Neural cell (in vitro differentiated cells): ENCODE results near the gene PTPRK. TPM values are rescaled to one million over a fixed set of nuclear protein-coding genes. Genes with fewer than 3 reads are reported as not detected.

Experiments used
- H2AFZ ChIP-seq: fragments of 200-600, 300-800 bp; sonication (generic), shearing (Covaris generic); 2 replicates; pipeline ENCODE4 v1.6.0; 2014; ENCODE audit warnings: low read depth, mild to moderate bottlenecking, antibody characterized with exemption, low read length, moderate library complexity
- H3F3A ChIP-seq: fragments of 200-600 bp; shearing (Covaris generic); 2 replicates; pipeline ENCODE4 v1.6.1; 2016; ENCODE audit warnings: mild to moderate bottlenecking, moderate library complexity, mixed read lengths, antibody characterized with exemption, low read length; ENCODE audit not compliant: insufficient read depth, poor library complexity, severe bottlenecking
- H3K27ac ChIP-seq: fragments of 200-600, 300-800 bp; sonication (generic), shearing (Covaris generic); 2 replicates; pipeline ENCODE4 v1.5.1; 2014; ENCODE audit warnings: mild to moderate bottlenecking, low read length, moderate library complexity
- H3K27me3 ChIP-seq: fragments of 300-800, 200-600 bp; sonication (generic), shearing (Covaris generic); 2 replicates; pipeline ENCODE4 v1.6.0; 2014; ENCODE audit warnings: mild to moderate bottlenecking, low read depth, low read length, moderate library complexity; ENCODE audit not compliant: insufficient read depth
- H3K36me3 ChIP-seq: fragments of 300-800, 200-600 bp; sonication (generic), shearing (Covaris generic); 2 replicates; pipeline ENCODE4 v1.5.1; 2014; ENCODE audit warnings: mild to moderate bottlenecking, antibody characterized with exemption, low read length, moderate library complexity; ENCODE audit not compliant: insufficient read depth
- H3K4me2 ChIP-seq: fragments of 300-800, 200-600 bp; sonication (generic), shearing (Covaris generic); 2 replicates; pipeline ENCODE4 v1.6.0; 2014; ENCODE audit warnings: mild to moderate bottlenecking, low read length
- H3K4me3 ChIP-seq: fragments of 300-800, 200-600 bp; sonication (generic), shearing (Covaris generic); 2 replicates; pipeline ENCODE4 v1.5.1; 2014; ENCODE audit warnings: mild to moderate bottlenecking, low read length, moderate library complexity
- H3K79me2 ChIP-seq: fragments of 200-600 bp; shearing (Covaris generic); replicated peaks from 2 replicates; pipeline ENCODE4 v1.6.0; 2014; ENCODE audit warnings: mild to moderate bottlenecking, low read length, moderate library complexity; ENCODE audit not compliant: insufficient read depth
- H3K9ac ChIP-seq: fragments of 300-800, 200-600 bp; sonication (generic), shearing (Covaris generic); 2 replicates; pipeline ENCODE4 v1.6.1; 2016; ENCODE audit warnings: mild to moderate bottlenecking, low read length, mixed read lengths
- H3K9me2 ChIP-seq: fragments of 200-600 bp; shearing (Covaris generic); 2 replicates; pipeline ENCODE4 v1.6.1; 2016; ENCODE audit warnings: mild to moderate bottlenecking, low read length, mixed read lengths; ENCODE audit not compliant: insufficient read depth
- H3K9me3 ChIP-seq: fragments of 200-600, 300-800 bp; sonication (generic), shearing (Covaris generic); 2 replicates; pipeline ENCODE4 v1.6.1; 2016; ENCODE audit warnings: mild to moderate bottlenecking, mixed run types, low read length, moderate library complexity, mixed read lengths
- H4K20me1 ChIP-seq: fragments of 200-600 bp; shearing (Covaris generic); 2 replicates; pipeline ENCODE4 v1.6.1; 2016; ENCODE audit warnings: mild to moderate bottlenecking, mixed run types; ENCODE audit not compliant: insufficient read depth
- CTCF ChIP-seq: fragments of 450-650 bp; IDR thresholded peaks from 2 replicates; pipeline ENCODE4 v1.5.1; 2014; ENCODE audit warnings: antibody characterized with exemption, mild to moderate bottlenecking, moderate library complexity; ENCODE audit not compliant: poor library complexity, severe bottlenecking
- EP300 ChIP-seq: fragments of 450-650 bp; conservative IDR thresholded peaks from 2 replicates; pipeline ENCODE4 v1.6.1; 2014; ENCODE audit warnings: antibody characterized with exemption, mild to moderate bottlenecking, moderate library complexity; ENCODE audit not compliant: poor library complexity, severe bottlenecking
- EZH2 ChIP-seq: fragments of 200-600, 300-800 bp; shearing (Covaris generic), sonication (generic); IDR thresholded peaks from 2 replicates; pipeline ENCODE4 v1.6.1; 2014; ENCODE audit warnings: antibody characterized with exemption, low read length, borderline replicate concordance, mild to moderate bottlenecking; ENCODE audit not compliant: insufficient read depth, poor library complexity, severe bottlenecking
- MXI1 ChIP-seq: fragments of 450-650 bp; conservative IDR thresholded peaks from 2 replicates; pipeline ENCODE4 v1.6.1; 2014; ENCODE audit warnings: antibody characterized with exemption, mild to moderate bottlenecking; ENCODE audit not compliant: poor library complexity, severe bottlenecking
- POLR2AphosphoS5 ChIP-seq: IDR thresholded peaks from 2 replicates; pipeline ENCODE4 v1.6.1; 2012
- RAD21 ChIP-seq: fragments of 450-650 bp; conservative IDR thresholded peaks from 2 replicates; pipeline ENCODE4 v1.6.1; 2014; ENCODE audit warnings: antibody characterized with exemption, mild to moderate bottlenecking, moderate library complexity
- REST ChIP-seq: IDR thresholded peaks from 2 replicates; pipeline ENCODE4 v1.6.1; 2012; ENCODE audit warnings: borderline replicate concordance
- SMC3 ChIP-seq: fragments of 450-650 bp; conservative IDR thresholded peaks from 2 replicates; pipeline ENCODE4 v1.6.1; 2014; ENCODE audit warnings: antibody characterized with exemption, mild to moderate bottlenecking, moderate library complexity; ENCODE audit not compliant: poor library complexity
- TAF1 ChIP-seq: IDR thresholded peaks from 2 replicates; pipeline ENCODE4 v1.6.1; 2012; ENCODE audit warnings: low read depth
- polyA plus RNA-seq: library from polyadenylated mRNA; depleted of rRNA; stranded (reverse); fragments of >200 nt; gene quantifications from 2 replicates; pipeline ENCODE4 v1.2.3, GENCODE V29; 2014

PTPRK gene
- polyA plus RNA-seq, 1 donor from 2014 or later: 10.4 TPM

- TF ChIP-seq MXI1: no peak
These were observed 41.2 kb downstream of the PTPRK start (continued) for GRCh38 chr6:128479048-128479666.

DNA sequence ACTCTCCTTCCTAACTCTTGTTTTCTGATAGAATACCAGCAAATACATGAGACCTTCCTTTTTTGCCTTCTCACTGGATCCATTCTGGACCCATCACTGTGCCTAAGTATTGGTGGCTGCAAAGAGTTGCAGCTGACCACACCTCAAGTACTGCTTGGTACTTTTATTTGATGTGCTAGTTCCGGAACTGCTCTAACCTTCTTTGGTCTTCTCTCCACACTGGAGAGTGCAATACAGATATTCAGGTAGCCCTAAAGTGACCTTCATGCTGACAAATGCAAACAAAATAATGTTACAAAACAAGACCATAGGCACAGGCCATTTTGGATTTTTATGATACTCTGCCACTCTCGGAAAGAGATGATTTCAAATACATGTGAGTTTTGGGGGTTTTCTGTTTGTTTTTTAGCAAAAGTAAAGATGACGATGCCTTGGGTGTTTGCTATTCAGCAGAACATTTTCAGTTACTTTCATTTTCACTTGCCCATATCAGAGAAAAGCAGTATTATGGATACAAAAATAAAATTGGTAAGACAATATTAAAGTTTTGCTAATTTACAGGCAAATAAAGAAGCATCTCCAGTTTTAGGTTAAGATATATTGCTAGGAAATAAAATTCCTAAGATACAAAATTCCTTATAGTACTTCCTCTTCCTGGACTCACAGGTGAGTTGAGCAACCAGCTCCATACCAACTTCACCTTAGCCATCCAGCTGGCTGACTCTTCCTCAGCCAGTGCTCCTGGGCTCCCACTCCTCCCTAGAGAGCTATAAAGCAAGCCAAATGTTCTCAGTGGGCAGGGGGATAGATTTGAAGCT, 42.0 kb downstream of the PTPRK start:
- Histone ChIP-seq H3K27me3 (no peaks in the 10 kb centered on the region), H3K9ac (no peak overlapping the region), H3K9me3 (no peaks in the 10 kb centered on the region), H2AFZ (no peak overlapping the region), H3K27ac (no peak overlapping the region), H3K4me2 (no peak overlapping the region), H3K79me2 (peaks cover 5% of the 10 kb centered on the region), H3K36me3 (no peaks in the 10 kb centered on the region), H3K4me3 (no peak overlapping the region), H3F3A (no peaks in the 10 kb centered on the region), H4K20me1 (no peaks in the 10 kb centered on the region), H3K9me2 (no peaks in the 10 kb centered on the region)
- TF ChIP-seq TAF1 (no peak), POLR2AphosphoS5 (no peak), MXI1 (no peak), REST (no peak), RAD21 (no peak), EP300 (no peak), SMC3 (no peak), CTCF (no peak), EZH2 (no peak)

- H3K27ac ChIP-seq: no peak overlapping the region
- H3K9ac ChIP-seq: no peak overlapping the region
- no peaks in the 10 kb centered on the region for H3K27me3 ChIP-seq
These were observed 45.5 kb downstream of the PTPRK start for GRCh38 chr6:128474933-128475332.

More at GRCh38 chr6:128474933-128475332, 45.5 kb downstream of the PTPRK start:
- Histone ChIP-seq H2AFZ (no peak overlapping the region), H3K9me2 (no peaks in the 10 kb centered on the region), H3K9me3 (no peaks in the 10 kb centered on the region), H3K79me2 (peaks cover 5% of the 10 kb centered on the region), H3K4me3 (no peak overlapping the region), H3K4me2 (no peak overlapping the region), H4K20me1 (no peaks in the 10 kb centered on the region), H3F3A (no peaks in the 10 kb centered on the region), H3K36me3 (no peaks in the 10 kb centered on the region)
- no peak for TF ChIP-seq SMC3
- TF ChIP-seq POLR2AphosphoS5: no peak
- TF ChIP-seq REST: no peak
- no peak for TF ChIP-seq EP300
